ENCODE measurements around the gene SEC63.

SEC63 gene

DNA sequence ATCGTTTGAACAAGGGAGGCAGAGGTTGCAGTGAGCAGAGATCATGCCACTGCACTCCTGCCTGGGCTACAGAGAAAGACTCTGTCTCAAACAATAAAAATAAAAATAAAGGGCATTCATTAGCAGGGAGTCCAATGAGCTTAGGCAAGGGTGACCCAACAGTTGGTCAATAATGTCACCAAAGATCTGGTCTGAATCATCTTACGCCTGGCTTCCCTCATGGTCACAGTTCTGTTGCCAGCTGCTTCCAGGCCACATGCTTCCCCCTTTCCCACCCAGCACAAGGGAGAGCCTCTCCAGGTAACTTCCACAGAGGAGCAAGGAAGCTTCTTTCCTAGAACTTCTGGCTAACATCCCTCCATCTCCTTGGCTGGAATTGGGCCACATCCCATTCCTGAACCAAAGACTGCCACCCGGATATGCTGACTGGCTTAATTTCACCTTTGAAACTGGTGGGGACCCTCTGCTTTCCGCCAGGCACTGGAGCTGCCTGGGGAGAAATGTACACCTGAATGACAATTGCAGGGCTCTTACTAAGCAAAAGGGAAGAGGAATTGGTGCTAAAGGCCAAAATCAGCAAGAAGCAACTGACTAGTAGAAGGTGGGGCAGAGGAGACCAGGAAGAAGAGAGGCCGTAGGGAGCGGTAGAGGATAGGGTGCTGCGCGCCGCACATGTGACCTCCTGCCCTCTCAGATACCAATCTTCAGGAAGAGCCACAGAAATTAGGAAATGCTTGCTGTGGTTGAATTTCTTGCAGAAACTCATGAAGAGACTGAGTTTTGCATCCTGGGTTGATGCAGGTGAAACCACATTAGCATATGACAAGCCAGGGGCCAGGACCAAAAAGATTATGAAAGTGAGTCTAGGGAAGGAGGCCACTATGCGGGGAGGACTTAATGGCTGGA, 125.6 kb downstream of the SEC63 start:
- DNase-seq (ENCODE audit: low spot score): no peak

DNA sequence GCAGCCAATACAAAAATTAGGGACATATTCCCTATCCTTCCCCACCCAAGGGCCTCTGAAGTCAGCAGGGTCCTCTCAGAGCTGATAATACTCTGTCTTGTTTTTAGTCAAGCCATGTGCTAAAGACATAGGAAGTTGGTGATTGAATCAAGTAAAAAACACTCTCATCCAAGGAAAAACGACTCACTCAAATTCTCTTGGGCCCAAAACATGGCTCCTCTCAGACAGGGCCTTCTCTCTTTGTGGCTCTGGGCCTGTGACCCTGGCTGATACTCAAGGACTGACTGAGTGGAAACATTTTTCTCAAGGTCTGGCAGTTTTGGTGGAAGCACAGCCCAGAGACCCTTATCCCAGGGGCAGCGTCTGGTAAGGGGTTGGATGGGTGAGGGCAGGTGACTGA, 127.9 kb downstream of the SEC63 start:
- in situ Hi-C loops (cut with MboI; ENCODE audit: low pct_unique_long_range_greater_than_20kb, low sequenced_read_pairs, unreplicated experiment): no loop called here
- DNase-seq (ENCODE audit: low spot score): no peak
- TF ChIP-seq, protein P1, sequence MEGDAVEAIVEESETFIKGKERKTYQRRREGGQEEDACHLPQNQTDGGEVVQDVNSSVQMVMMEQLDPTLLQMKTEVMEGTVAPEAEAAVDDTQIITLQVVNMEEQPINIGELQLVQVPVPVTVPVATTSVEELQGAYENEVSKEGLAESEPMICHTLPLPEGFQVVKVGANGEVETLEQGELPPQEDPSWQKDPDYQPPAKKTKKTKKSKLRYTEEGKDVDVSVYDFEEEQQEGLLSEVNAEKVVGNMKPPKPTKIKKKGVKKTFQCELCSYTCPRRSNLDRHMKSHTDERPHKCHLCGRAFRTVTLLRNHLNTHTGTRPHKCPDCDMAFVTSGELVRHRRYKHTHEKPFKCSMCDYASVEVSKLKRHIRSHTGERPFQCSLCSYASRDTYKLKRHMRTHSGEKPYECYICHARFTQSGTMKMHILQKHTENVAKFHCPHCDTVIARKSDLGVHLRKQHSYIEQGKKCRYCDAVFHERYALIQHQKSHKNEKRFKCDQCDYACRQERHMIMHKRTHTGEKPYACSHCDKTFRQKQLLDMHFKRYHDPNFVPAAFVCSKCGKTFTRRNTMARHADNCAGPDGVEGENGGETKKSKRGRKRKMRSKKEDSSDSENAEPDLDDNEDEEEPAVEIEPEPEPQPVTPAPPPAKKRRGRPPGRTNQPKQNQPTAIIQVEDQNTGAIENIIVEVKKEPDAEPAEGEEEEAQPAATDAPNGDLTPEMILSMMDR (IDR thresholded peaks at IDR 0.05; ENCODE audit: extremely low read depth, insufficient read depth, missing control alignments): no peak

More for the DNA sequence above, 125.6 kb downstream of the SEC63 start:
- TF ChIP-seq, protein P1 (IDR thresholded peaks at IDR 0.05; ENCODE audit: extremely low read depth, insufficient read depth, missing control alignments): no peak
- in situ Hi-C loops (cut with MboI; ENCODE audit: low pct_unique_long_range_greater_than_20kb, low sequenced_read_pairs, unreplicated experiment): no loop called here

DNA sequence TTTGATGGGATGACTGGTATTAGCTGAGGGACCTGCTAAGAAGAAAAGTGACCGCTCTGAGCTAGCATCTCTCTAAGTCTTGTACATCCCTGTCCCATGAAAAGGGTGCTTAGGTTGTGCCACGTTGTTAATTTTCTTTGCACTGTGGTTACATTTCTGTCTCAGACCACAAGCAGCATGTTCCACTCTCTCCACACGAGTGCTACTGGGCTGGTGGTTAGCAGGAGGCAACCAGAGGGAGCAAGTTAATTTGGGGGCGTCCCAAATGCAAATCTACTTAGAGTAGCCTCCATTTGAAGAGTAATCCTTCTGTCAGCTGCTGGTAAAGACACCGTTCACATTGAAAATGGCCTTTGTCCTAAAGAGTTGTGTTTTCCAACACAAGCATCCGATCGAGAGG, 130.5 kb downstream of the SEC63 start:
- in situ Hi-C loops (cut with MboI; ENCODE audit: low pct_unique_long_range_greater_than_20kb, low sequenced_read_pairs, unreplicated experiment): no loop called here
- no peak for DNase-seq (ENCODE audit: low spot score)
- TF ChIP-seq, protein P1 (IDR thresholded peaks at IDR 0.05; ENCODE audit: extremely low read depth, insufficient read depth, missing control alignments): no peak

DNA sequence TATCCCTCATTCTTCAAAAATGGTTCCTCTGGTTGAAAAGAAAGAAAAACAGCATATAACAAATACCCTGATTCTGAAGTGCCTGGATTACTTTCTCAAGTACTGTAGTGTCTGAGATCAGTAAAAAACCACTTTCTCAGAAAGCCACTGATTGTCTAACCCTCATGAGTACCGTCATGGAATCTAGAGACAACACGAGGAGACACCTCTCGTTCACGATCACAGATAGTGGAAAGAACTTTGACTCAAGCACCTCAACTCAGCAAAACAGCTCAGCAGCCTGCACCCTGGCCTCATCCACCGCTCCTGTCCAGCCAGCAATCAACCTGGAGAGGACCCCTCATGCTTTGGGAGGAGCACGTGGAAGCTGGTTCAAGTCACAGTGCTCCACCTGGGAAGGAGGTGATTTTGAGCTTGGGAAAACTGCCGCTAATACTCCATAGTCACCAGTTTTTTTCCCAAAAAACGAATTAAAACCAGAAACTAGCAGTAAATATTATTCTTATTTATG, 134.9 kb downstream of the SEC63 start:
- DNase-seq (ENCODE audit: low spot score): peak; percentile 24
- TF ChIP-seq, protein P1 (IDR thresholded peaks at IDR 0.05; ENCODE audit: extremely low read depth, insufficient read depth, missing control alignments): no peak
- in situ Hi-C loops (cut with MboI; ENCODE audit: low pct_unique_long_range_greater_than_20kb, low sequenced_read_pairs, unreplicated experiment): no loop called here

DNA sequence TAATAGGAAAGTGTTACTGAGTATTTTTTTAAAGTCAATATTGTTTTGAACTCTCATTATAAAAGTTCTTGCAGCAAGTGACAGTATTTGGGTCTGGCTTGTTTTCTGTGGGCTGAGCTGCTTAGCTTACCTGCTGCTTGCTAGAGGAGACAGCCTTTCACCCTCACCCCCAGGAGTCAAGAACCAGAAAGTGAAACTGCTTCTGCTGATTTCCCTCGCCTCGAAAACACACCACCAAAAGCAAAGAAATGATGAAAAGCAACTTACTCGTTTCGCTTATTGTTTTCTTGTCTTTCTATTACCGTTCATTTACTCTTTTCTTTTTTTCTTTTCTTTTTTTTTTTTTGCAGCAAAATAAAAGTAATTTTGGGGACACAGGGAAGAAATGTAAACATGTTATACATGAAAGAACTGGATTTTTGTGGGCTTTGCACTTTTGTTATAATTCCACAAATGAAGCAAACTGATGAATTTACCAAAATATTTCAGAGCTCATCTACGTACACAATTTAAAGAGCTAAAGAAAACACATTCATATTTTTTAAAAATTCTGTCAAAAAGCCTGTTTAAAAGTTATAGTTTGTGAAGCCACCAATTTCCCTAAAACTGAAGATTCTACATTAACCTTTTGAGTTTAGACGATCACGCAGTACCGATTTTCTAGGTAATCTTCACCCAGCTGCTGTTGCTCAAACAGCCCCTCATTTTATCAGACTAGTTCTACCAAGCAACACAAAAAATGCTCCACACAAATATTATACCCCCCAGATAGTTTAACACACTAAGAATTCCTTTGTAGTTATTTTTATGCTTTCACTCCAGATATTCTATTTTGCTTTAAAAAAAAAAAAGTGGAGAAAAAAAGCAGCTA, 135.6 kb downstream of the SEC63 start:
- TF ChIP-seq, protein P1 (IDR thresholded peaks at IDR 0.05; ENCODE audit: extremely low read depth, insufficient read depth, missing control alignments): no peak
- in situ Hi-C loops (cut with MboI; ENCODE audit: low pct_unique_long_range_greater_than_20kb, low sequenced_read_pairs, unreplicated experiment): no loop called here
- peak; percentile 64 for DNase-seq (ENCODE audit: low spot score)

DNA sequence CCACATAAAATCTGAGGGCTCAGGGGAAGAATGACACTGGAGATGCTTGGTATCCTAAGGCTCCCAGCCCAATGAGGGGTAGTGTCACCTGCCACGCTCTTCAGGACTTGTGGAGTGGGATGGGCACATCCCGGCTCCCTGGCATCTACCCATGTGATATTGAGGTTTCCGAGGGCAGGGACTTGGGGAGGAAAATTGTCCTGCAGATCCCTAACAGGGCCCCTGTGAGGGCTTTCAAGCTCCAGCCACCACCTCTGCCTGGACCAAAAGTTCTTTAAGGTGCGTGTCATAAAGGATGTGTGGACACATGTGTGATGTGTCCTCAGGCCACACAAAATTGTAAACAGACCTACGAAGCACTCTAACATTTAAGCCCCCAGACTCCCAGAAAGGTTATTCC, 136.4 kb downstream of the SEC63 start:
- in situ Hi-C loops (cut with MboI; ENCODE audit: low pct_unique_long_range_greater_than_20kb, low sequenced_read_pairs, unreplicated experiment): no loop called here
- TF ChIP-seq, protein P1 (IDR thresholded peaks at IDR 0.05; ENCODE audit: extremely low read depth, insufficient read depth, missing control alignments): no peak
- DNase-seq (ENCODE audit: low spot score): no peak
